SK-N-SH treated with all-trans-retinoic acid at 6 μM for 48 hours (cell line): ENCODE results near the gene VPS13D.

Experiments
- ATAC-seq: fragments of 200-7000 bp; cut with Tn5 transposase; 3 replicates; pipeline ENCODE4 v1.9.1; 2020; ENCODE audit warnings: mild to moderate bottlenecking, moderate library complexity
- ARNTL ChIP-seq: fragments of 450-650 bp; formaldehyde crosslinking; IDR thresholded peaks from 2 replicates; pipeline ENCODE4 v1.5.0; 2020; ENCODE audit warnings: low read depth, mild to moderate bottlenecking, moderate library complexity, borderline replicate concordance
- BACH2 ChIP-seq: fragments of 250-450 bp; sonication (Bioruptor Pico); IDR thresholded peaks from 2 replicates; pipeline ENCODE4 v1.9.0; 2021; ENCODE audit warnings: mild to moderate bottlenecking, borderline replicate concordance
- CSDC2 ChIP-seq: fragments of 250-450 bp; sonication (Bioruptor Pico); IDR thresholded peaks from 2 replicates; pipeline ENCODE4 v1.5.0; 2020; ENCODE audit warnings: mild to moderate bottlenecking, moderate library complexity
- ESRRG ChIP-seq: fragments of 250-450 bp; sonication (Bioruptor Pico); IDR thresholded peaks from 2 replicates; pipeline ENCODE4 v1.6.1; 2021; ENCODE audit warnings: mild to moderate bottlenecking
- GLIS3 ChIP-seq: fragments of 250-450 bp; sonication (Bioruptor Pico); IDR thresholded peaks from 2 replicates; pipeline ENCODE4 v1.5.0; 2020; ENCODE audit warnings: mild to moderate bottlenecking, moderate library complexity
- ISL1 ChIP-seq: fragments of 250-450 bp; sonication (Bioruptor Pico); IDR thresholded peaks from 2 replicates; pipeline ENCODE4 v2.1.2; 2022; ENCODE audit warnings: mild to moderate bottlenecking, moderate library complexity
- OSR1 ChIP-seq: fragments of 250-450 bp; sonication (Bioruptor Pico); IDR thresholded peaks from 2 replicates; pipeline ENCODE4 v1.8.0; 2022; ENCODE audit warnings: moderate library complexity, mild to moderate bottlenecking, inconsistent platforms
- PATZ1 ChIP-seq: fragments of 250-450 bp; sonication (Bioruptor Pico); IDR thresholded peaks from 2 replicates; pipeline ENCODE4 v1.8.0; 2020; ENCODE audit warnings: mild to moderate bottlenecking, moderate library complexity, borderline replicate concordance
- PPARA ChIP-seq: fragments of 250-450 bp; sonication (Bioruptor Pico); IDR thresholded peaks from 2 replicates; pipeline ENCODE4 v1.5.0; 2020; ENCODE audit warnings: mild to moderate bottlenecking, borderline replicate concordance
- RARB ChIP-seq: fragments of 250-450 bp; sonication (Bioruptor Pico); IDR thresholded peaks from 2 replicates; pipeline ENCODE4 v1.8.0; 2021; ENCODE audit warnings: mild to moderate bottlenecking, moderate library complexity
- SNAI2 ChIP-seq: fragments of 250-450 bp; sonication (Bioruptor Pico); IDR thresholded peaks from 2 replicates; pipeline ENCODE4 v1.5.0; 2020; ENCODE audit warnings: mild to moderate bottlenecking, moderate library complexity
- TCF4 ChIP-seq: fragments of 250-450 bp; sonication (Bioruptor Pico); IDR thresholded peaks from 2 replicates; pipeline ENCODE4 v1.8.0; 2021; ENCODE audit warnings: mild to moderate bottlenecking, moderate library complexity, borderline replicate concordance
- TOX ChIP-seq: fragments of 250-450 bp; sonication (Bioruptor Pico); IDR thresholded peaks from 2 replicates; pipeline ENCODE4 v1.8.0; 2021; ENCODE audit warnings: mild to moderate bottlenecking, moderate library complexity, borderline replicate concordance
- ZC3H10 ChIP-seq: fragments of 250-450 bp; sonication (Bioruptor Pico); IDR thresholded peaks from 2 replicates; pipeline ENCODE4 v1.5.1; 2021; ENCODE audit warnings: mild to moderate bottlenecking, moderate library complexity
- ZFP3 ChIP-seq: fragments of 250-450 bp; sonication (Bioruptor Pico); IDR thresholded peaks from 2 replicates; pipeline ENCODE4 v1.5.0; 2020; ENCODE audit warnings: mild to moderate bottlenecking, moderate library complexity
- ZFP30 ChIP-seq: fragments of 450-650 bp; formaldehyde crosslinking; IDR thresholded peaks from 2 replicates; pipeline ENCODE4 v1.5.0; 2022; ENCODE audit warnings: mild to moderate bottlenecking, moderate library complexity
- ZNF565 ChIP-seq: fragments of 450-650 bp; formaldehyde crosslinking; conservative IDR thresholded peaks from 2 replicates; pipeline ENCODE4 v1.5.0; 2020; ENCODE audit warnings: low read depth, mild to moderate bottlenecking, moderate library complexity
- ZNF70 ChIP-seq: fragments of 450-650 bp; formaldehyde crosslinking; IDR thresholded peaks from 2 replicates; pipeline ENCODE4 v1.5.0; 2020; ENCODE audit warnings: mild to moderate bottlenecking, moderate library complexity
- ZNF8 ChIP-seq: fragments of 450-650 bp; formaldehyde crosslinking; IDR thresholded peaks from 2 replicates; pipeline ENCODE4 v1.5.0; 2020; ENCODE audit warnings: mild to moderate bottlenecking, moderate library complexity
- TF ChIP-seq, protein P1 (sequence below): fragments of 250-450 bp; sonication (Bioruptor Pico); IDR thresholded peaks from 2 replicates; pipeline ENCODE4 v1.5.1; 2021; ENCODE audit warnings: mild to moderate bottlenecking, moderate library complexity
- TF ChIP-seq, protein P2 (sequence below): fragments of 250-450 bp; sonication (Bioruptor Pico); IDR thresholded peaks from 2 replicates; pipeline ENCODE4 v1.5.0; 2020; ENCODE audit warnings: mild to moderate bottlenecking, moderate library complexity
- TF ChIP-seq, protein P3 (sequence below): fragments of 250-450 bp; sonication (Bioruptor Pico); IDR thresholded peaks from 2 replicates; pipeline ENCODE4 v1.8.0; 2021; ENCODE audit warnings: low read depth, mild to moderate bottlenecking, moderate library complexity, borderline replicate concordance

The VPS13D gene

GRCh38 chr1:12201352-12202189 lies 28.3 kb upstream of the VPS13D start:
- no peak for TF ChIP-seq OSR1 (CRISPR knock-in tag)
- TF ChIP-seq, protein P1, sequence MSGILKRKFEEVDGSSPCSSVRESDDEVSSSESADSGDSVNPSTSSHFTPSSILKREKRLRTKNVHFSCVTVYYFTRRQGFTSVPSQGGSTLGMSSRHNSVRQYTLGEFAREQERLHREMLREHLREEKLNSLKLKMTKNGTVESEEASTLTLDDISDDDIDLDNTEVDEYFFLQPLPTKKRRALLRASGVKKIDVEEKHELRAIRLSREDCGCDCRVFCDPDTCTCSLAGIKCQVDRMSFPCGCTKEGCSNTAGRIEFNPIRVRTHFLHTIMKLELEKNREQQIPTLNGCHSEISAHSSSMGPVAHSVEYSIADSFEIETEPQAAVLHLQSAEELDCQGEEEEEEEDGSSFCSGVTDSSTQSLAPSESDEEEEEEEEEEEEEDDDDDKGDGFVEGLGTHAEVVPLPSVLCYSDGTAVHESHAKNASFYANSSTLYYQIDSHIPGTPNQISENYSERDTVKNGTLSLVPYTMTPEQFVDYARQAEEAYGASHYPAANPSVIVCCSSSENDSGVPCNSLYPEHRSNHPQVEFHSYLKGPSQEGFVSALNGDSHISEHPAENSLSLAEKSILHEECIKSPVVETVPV (CRISPR knock-in tag), result no peak
- no peak for TF ChIP-seq TCF4 (CRISPR knock-in tag)
- no peak for TF ChIP-seq ZFP30 (CRISPR knock-in tag)
- TF ChIP-seq ESRRG, result no peak
- TF ChIP-seq TOX (CRISPR knock-in tag), result no peak
- no peak for ATAC-seq

DNA sequence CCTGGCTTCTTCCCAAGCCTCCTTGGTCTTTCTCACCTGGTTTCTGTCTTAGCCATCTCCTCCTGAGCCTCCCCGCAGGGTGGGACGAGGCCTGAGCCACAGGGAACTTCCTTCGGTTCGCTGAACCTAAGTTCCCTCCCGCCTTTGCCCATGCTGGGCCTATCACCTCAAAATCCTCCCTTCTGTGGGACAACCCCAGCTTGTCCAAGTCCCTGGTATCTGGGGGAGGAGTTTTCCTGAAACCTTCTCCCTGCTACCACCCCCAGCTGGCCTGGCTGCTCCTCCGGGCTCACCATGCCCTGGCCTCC lies 27.7 kb upstream of the VPS13D start:
- TF ChIP-seq TCF4 (CRISPR knock-in tag), result no peak
- TF ChIP-seq ZFP3 (CRISPR knock-in tag), result no peak
- no peak for TF ChIP-seq CSDC2 (CRISPR knock-in tag)
- TF ChIP-seq ESRRG, result no peak
- no peak for TF ChIP-seq PATZ1 (CRISPR knock-in tag)
- TF ChIP-seq, protein P1 (CRISPR knock-in tag), result no peak
- no peak for TF ChIP-seq ISL1 (CRISPR knock-in tag)
- TF ChIP-seq, protein P2, sequence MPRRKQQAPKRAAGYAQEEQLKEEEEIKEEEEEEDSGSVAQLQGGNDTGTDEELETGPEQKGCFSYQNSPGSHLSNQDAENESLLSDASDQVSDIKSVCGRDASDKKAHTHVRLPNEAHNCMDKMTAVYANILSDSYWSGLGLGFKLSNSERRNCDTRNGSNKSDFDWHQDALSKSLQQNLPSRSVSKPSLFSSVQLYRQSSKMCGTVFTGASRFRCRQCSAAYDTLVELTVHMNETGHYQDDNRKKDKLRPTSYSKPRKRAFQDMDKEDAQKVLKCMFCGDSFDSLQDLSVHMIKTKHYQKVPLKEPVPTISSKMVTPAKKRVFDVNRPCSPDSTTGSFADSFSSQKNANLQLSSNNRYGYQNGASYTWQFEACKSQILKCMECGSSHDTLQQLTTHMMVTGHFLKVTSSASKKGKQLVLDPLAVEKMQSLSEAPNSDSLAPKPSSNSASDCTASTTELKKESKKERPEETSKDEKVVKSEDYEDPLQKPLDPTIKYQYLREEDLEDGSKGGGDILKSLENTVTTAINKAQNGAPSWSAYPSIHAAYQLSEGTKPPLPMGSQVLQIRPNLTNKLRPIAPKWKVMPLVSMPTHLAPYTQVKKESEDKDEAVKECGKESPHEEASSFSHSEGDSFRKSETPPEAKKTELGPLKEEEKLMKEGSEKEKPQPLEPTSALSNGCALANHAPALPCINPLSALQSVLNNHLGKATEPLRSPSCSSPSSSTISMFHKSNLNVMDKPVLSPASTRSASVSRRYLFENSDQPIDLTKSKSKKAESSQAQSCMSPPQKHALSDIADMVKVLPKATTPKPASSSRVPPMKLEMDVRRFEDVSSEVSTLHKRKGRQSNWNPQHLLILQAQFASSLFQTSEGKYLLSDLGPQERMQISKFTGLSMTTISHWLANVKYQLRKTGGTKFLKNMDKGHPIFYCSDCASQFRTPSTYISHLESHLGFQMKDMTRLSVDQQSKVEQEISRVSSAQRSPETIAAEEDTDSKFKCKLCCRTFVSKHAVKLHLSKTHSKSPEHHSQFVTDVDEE, result no peak
- TF ChIP-seq PPARA (CRISPR knock-in tag), result no peak
- no peak for TF ChIP-seq GLIS3
- TF ChIP-seq OSR1 (CRISPR knock-in tag), result no peak
- no peak for TF ChIP-seq SNAI2 (CRISPR knock-in tag)
- no peak for TF ChIP-seq ZC3H10
- TF ChIP-seq BACH2 (CRISPR knock-in tag), result no peak
- no peak for TF ChIP-seq TOX (CRISPR knock-in tag)
- TF ChIP-seq, protein P3, sequence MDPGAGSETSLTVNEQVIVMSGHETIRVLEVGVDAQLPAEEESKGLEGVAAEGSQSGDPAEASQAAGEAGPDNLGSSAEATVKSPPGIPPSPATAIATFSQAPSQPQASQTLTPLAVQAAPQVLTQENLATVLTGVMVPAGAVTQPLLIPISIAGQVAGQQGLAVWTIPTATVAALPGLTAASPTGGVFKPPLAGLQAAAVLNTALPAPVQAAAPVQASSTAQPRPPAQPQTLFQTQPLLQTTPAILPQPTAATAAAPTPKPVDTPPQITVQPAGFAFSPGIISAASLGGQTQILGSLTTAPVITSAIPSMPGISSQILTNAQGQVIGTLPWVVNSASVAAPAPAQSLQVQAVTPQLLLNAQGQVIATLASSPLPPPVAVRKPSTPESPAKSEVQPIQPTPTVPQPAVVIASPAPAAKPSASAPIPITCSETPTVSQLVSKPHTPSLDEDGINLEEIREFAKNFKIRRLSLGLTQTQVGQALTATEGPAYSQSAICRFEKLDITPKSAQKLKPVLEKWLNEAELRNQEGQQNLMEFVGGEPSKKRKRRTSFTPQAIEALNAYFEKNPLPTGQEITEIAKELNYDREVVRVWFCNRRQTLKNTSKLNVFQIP, result no peak
- TF ChIP-seq RARB (CRISPR knock-in tag), result no peak
- TF ChIP-seq ZNF565, result no peak
- TF ChIP-seq ZNF8 (CRISPR knock-in tag), result no peak
- TF ChIP-seq ZFP30 (CRISPR knock-in tag), result no peak
- ATAC-seq, result no peak

DNA sequence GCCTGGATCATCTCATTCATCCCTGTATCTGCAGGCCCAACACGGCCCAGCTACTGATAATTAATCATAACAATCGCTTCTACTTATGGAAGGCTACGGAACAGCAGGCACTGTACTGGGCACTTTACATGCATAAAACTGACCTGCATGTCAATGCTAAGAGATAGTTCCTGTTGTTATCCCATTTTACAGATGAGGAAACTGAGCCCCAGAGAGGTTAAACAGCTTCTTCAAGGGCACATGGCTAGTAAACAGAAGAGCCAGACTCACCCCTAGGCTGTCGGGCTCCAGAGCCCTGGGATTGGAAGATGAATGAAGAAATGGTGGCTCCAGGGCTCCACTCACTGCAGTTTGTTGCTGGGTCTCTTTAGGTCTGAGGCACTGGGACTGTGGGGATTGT lies 27.3 kb upstream of the VPS13D start:
- no peak for ATAC-seq
- no peak for TF ChIP-seq ZNF70 (CRISPR knock-in tag)
- TF ChIP-seq ARNTL, result no peak
- TF ChIP-seq, protein P1 (CRISPR knock-in tag), result no peak
- no peak for TF ChIP-seq TCF4 (CRISPR knock-in tag)
- TF ChIP-seq BACH2 (CRISPR knock-in tag), result no peak
- TF ChIP-seq GLIS3, result no peak
- no peak for TF ChIP-seq ESRRG
- TF ChIP-seq, all 23 proteins: peak for 0
